OCI-M2 (cell line): ENCODE results near the gene IL17RB.

Source experiments
- DNase-seq: peaks from one replicate; lab custom pipeline; 2025; ENCODE audit not compliant: unreplicated experiment; lab: John Stamatoyannopoulos, UW

IL17RB gene

GRCh38 chr3:53860196-53860595 is 13.8 kb downstream of the IL17RB start:
- no peak for DNase-seq

DNA sequence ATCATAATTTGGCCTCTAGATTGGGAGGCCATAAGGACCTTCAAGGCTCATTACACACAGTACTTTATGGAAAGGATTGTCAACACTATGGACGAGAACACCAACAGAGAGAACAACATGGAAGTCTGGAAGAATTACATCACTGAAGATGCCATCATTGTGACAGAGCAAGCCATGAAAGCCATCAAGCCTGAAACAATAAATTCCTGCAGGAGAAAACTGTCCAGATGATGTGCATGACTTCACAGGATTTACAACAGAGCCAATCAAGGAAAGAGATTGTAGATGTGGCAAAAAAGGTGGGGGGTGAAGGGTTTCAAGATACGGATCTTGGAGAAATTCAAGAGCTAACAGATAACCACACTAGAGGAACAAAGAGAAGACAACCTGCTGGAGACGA is 15.9 kb downstream of the IL17RB start:
- no peak for DNase-seq

- DNase-seq: no peak
These were observed 16.8 kb downstream of the IL17RB start for GRCh38 chr3:53863145-53863544.

GRCh38 chr3:53865732-53866499 is 19.5 kb downstream of the IL17RB start:
- DNase-seq: no peak

GRCh38 chr3:53880396-53881345 is 34.3 kb downstream of the IL17RB start:
- no peak for DNase-seq

- peak; percentile 20 for DNase-seq
These were observed 35.6 kb downstream of the IL17RB start, which contains the start of gene ACTR8 for GRCh38 chr3:53881691-53882593. Gene ACTR8, minus strand, starts transcription at chr3:53882152. Its CDS starts 51 bp downstream, at chr3:53882101.

DNA sequence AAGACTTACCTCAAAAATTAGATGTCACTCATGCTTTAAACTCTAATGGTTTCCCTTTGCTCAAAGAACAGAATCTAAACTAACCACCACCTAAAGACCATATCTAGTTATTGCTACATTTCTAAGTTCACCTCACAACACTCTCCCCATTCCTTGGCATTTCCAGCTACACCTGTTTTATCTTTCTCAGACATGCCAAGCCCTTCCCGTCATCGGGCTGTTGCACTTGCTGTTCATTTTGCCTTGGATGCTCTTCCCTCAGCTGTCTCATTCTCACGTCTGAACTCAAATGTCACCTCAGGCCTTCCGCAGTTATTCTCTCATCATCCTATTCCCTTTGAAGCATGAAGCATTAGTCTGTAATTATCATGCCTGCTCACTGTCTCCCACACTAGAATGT is 36.6 kb downstream of the IL17RB start:
- DNase-seq: no peak

DNA sequence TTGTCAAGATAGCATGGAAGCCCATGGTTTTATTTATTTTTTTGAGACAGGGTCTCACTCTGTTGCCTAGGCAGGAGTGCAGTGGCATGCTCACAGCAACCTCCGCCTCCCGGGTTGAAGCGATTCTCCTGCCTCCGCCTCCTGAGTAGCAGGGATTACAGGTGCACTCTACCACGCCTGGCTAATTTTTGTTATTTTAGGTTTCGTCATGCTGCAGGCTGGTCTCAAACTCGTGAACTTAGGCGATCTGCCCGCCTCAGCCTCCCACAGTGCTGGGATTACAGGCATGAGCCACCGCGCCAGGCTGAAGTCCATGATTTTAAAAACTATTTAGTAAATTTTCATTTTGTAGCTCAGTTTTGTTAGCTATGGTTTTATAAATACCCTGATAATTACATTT is 38.3 kb downstream of the IL17RB start:
- DNase-seq: no peak

DNA sequence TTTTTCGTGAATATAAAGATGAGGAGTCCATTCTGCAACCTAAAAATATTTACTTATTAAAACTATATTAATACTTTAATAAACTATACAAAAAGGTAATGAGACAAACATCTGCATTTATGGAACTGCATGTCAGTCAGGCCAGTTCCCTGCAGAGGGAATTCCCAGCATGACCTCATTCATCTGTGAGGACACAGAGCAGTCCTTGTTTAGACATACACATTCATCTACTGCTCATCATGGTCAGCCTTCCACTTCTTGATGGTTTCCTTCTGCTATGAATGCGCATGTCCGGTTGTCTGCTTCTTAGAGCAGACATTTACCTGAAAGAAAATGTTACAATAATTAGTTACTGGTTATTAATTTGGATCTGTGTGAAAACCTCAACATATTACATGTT is 38.9 kb downstream of the IL17RB start:
- no peak for DNase-seq

DNA sequence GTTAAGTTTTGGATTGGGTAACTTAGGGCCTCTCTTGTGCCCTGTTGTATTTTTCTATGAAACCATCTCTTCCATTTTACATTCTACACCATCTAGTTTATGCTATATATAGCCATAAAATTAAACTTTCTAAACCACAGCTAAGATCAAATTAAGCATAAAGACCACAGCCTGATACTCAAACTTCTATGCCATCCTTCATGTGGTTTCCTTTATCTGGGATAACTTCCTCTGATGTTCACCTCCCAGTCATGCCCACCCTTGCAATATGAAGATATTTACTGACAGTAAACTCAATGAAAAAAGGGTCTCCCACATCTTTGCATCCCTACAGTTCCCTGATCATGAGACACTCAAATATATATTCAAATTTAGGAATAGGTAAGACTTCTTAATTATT is 41.1 kb downstream of the IL17RB start:
- DNase-seq: no peak

- no peak for DNase-seq
These were observed 41.9 kb downstream of the IL17RB start for GRCh38 chr3:53888232-53888631.

- no peak for DNase-seq
These were observed 44.5 kb downstream of the IL17RB start for GRCh38 chr3:53890726-53891475.

- DNase-seq: peak; percentile 58
These were observed 45.3 kb downstream of the IL17RB start, which contains the start of gene SELENOK for GRCh38 chr3:53891497-53892285. Gene SELENOK, minus strand, starts transcription at chr3:53891859.

- no peak for DNase-seq
These were observed 45.9 kb downstream of the IL17RB start for GRCh38 chr3:53892286-53892637.

DNA sequence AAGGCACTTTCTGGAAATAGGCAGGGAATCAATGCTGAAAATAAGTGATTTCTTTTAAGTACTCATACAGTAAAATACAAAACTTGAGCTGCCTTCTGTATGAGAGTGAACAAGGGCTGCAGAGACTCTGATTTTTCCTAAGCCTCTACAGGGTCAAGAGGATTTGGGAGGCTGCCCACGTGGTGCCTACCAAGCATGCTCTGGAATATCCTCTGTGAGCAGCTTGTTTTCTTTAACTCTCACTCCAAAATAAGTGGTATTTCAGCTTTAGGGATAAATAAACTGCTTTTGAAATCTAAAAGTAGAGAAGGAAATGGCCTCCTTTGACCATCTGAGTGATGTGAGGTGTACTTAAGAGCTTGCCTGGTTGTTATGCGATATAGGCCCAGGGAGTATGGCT is 53.4 kb downstream of the IL17RB start:
- DNase-seq: no peak

DNA sequence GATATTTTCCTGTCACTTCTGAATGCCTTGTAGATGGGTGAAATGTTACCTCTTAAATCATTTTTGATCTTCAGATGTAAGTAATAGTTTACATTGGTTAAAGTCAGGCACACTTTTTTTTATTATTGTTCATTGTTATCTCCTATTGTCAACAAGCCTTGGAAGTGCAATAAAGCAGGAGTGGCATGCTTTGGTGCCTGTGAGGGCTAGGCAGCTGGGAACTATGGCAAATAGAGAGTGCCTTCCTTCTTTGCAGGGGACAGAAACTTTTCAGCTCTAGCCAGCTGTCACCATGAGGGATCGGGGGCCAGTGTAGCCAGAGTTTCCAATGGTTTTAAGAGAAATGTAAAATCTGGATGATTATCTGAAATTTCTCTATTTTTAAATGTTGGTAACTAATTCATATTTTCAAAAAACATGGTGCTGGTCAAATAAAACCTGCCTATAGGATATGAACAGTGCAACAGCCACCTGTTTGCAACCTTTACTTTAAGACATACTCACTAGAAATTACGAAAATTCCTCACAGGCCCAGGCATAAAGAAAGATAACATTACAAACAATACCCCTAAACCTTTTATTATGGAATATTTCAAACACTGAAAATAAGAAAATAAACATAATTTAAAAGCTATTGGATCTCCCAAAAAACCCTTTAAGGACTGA is 54.4 kb downstream of the IL17RB start:
- DNase-seq: no peak

- DNase-seq: no peak
These were observed 55.7 kb downstream of the IL17RB start for GRCh38 chr3:53902067-53902466.

GRCh38 chr3:53902711-53903110 is 56.3 kb downstream of the IL17RB start:
- no peak for DNase-seq

DNA sequence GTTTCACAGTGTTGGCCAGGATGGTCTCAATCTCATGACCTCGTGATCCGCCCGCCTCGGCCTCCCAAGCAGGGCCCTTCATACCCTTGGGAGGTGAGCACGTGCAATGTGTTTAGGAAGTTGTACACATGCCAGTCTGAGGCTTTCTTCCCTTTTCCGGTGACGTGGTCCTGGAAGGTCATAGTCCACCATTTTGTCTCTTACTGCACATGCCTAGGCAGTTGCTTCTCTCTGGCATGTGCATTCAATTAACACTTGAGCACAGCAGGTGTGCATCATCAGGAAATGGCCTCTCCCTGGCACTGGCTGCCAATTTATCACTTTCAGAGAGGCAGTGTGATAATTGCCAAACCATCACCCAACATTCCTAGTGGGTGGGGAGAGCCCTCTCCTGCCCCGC is 67.0 kb downstream of the IL17RB start:
- no peak for DNase-seq
